Gastroesophageal sphincter (tissue), 4 donors: Measurements from ENCODE around the gene ANK3. TPM values are rescaled to one million over a fixed set of nuclear protein-coding genes. Genes with fewer than 3 reads are reported as not detected.
A peak's percentile ranks its signal among the peaks of the same experiment; 100 is the strongest.

Experiments used
- ATAC-seq: fragments of 150-250 bp; one replicate; pipeline ENCODE4 v1.9.1; 2016; ENCODE audit warnings: mild to moderate bottlenecking, moderate library complexity
- H3K27ac ChIP-seq, 4 donors: fragments of 200-600 bp; sonication (generic) in 3 of 4; 1 replicate in 3 of 4; 2 replicates in 1 of 4; pipeline ENCODE4 v1.5.1; 2016 to 2019
- H3K27me3 ChIP-seq: fragments of 200-600 bp; sonication (generic); one replicate; pipeline ENCODE4 v1.5.1; 2019
- H3K36me3 ChIP-seq, 2 donors: fragments of 200-600 bp; sonication (generic); one replicate each; pipeline ENCODE4 v1.5.1; 2019; ENCODE audit warnings: control low read depth in 1 of 2
- H3K4me1 ChIP-seq, 3 donors: fragments of 200-600 bp; sonication (generic); 1 replicate in 2 of 3; 2 replicates in 1 of 3; pipeline ENCODE4 v1.5.1; 2016 to 2019; ENCODE audit warnings: control low read depth in 2 of 3
- H3K4me3 ChIP-seq, 2 donors: fragments of 200-600 bp; sonication (generic); one replicate each; pipeline ENCODE4 v1.5.1; 2019; ENCODE audit warnings: mild to moderate bottlenecking in 1 of 2, moderate library complexity in 1 of 2
- H3K9me3 ChIP-seq, 3 donors: fragments of 200-600 bp; sonication (generic); one replicate each; pipeline ENCODE4 v1.5.1; 2017 to 2019; ENCODE audit warnings: control low read depth in 2 of 3
- EP300 ChIP-seq: sonication (generic); formaldehyde crosslinking; IDR thresholded peaks from one replicate; pipeline ENCODE4 v1.6.1; 2017; ENCODE audit warnings: antibody characterized with exemption, mild to moderate bottlenecking
- POLR2A ChIP-seq, 2 donors: fragments of 450-650 bp; IDR thresholded peaks; one replicate each; pipeline ENCODE4 v1.6.1; 2017; ENCODE audit warnings: antibody characterized with exemption in 2 of 2, mild to moderate bottlenecking in 2 of 2, moderate library complexity in 1 of 2
- POLR2AphosphoS5 ChIP-seq: sonication (generic); formaldehyde crosslinking; IDR thresholded peaks from one replicate; pipeline ENCODE4 v1.6.1; 2017; ENCODE audit warnings: antibody characterized with exemption
- WGBS, 2 donors: methylation state at CpG; one replicate each; pipeline ENCODE4 v1.1.5; 2018; ENCODE audit warnings: low coverage in 1 of 2; 5-methylcytosine and 5-hydroxymethylcytosine counted together
- total RNA-seq, 4 donors: library from RNA; depleted of rRNA; stranded (reverse); fragments of >200 nt; gene quantifications; one replicate each; pipeline ENCODE4 v1.1.0, GENCODE V29; 2016
- TF ChIP-seq, protein P1 (sequence below), 4 experiments: fragments of 200-600 bp in 2 of 4; fragments of 450-650 bp in 2 of 4; sonication (generic) in 1 of 4; IDR thresholded peaks; one replicate each; pipeline ENCODE4 v1.5.1; 2017 to 2019; ENCODE audit warnings: antibody characterized with exemption in 4 of 4, mild to moderate bottlenecking in 2 of 4, moderate library complexity in 2 of 4

ANK3 gene
- total RNA-seq, 4 donors from 2014 or later = 21.1 to 61.5 (median 38.9) TPM

DNA sequence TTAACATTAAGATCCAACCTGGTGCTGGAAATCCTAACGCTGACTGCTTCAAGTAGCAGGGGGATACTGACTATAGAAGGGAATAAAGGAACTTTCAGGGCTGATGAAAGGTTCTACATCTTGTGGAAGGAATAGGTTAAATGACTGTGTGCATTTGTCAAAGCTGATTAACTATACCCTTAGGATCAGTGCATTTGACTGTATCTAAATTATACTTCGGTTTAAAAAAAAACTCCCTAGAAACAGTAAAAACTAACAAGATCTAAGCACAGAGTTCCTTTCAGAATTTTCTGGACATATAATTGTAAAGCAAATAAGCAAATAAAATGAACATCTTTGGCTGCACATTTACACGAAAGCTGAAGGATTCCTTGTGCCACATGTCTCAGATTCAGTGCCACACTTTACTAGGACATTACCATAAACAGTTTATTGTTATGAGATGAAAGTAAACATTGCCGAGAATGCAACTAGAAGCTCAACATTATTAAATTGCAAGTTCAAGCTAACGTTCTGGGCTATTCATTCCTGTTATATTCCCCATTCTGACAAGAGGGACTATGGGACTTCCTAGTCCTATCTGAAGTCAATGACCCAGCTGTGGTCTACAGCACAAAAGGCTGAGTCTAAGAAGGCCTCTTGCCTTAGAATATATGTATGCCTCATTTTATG is 20.7 kb downstream of the ANK3 start:
- H3K4me3 ChIP-seq = no peak overlapping the region
- peaks cover 0 to 44% (median 2%) of the 10 kb centered on the region in 3 donors for H3K4me1 ChIP-seq
- ATAC-seq = no peak
- TF ChIP-seq, protein P1, sequence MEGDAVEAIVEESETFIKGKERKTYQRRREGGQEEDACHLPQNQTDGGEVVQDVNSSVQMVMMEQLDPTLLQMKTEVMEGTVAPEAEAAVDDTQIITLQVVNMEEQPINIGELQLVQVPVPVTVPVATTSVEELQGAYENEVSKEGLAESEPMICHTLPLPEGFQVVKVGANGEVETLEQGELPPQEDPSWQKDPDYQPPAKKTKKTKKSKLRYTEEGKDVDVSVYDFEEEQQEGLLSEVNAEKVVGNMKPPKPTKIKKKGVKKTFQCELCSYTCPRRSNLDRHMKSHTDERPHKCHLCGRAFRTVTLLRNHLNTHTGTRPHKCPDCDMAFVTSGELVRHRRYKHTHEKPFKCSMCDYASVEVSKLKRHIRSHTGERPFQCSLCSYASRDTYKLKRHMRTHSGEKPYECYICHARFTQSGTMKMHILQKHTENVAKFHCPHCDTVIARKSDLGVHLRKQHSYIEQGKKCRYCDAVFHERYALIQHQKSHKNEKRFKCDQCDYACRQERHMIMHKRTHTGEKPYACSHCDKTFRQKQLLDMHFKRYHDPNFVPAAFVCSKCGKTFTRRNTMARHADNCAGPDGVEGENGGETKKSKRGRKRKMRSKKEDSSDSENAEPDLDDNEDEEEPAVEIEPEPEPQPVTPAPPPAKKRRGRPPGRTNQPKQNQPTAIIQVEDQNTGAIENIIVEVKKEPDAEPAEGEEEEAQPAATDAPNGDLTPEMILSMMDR (IDR thresholded peaks at IDR 0.05) = no peak
- TF ChIP-seq EP300 (no peak), POLR2AphosphoS5 (no peak), POLR2A (IDR thresholded peaks at IDR 0.05) (no peak)
- H3K36me3 ChIP-seq = no peaks in the 10 kb centered on the region
- H3K27ac ChIP-seq = no peak overlapping the region
- no peaks in the 10 kb centered on the region for H3K9me3 ChIP-seq
- WGBS, 2 donors = 36 to 72% methylated on average over 5 of the region's 5 CpGs
- no peaks in the 10 kb centered on the region for H3K27me3 ChIP-seq

DNA sequence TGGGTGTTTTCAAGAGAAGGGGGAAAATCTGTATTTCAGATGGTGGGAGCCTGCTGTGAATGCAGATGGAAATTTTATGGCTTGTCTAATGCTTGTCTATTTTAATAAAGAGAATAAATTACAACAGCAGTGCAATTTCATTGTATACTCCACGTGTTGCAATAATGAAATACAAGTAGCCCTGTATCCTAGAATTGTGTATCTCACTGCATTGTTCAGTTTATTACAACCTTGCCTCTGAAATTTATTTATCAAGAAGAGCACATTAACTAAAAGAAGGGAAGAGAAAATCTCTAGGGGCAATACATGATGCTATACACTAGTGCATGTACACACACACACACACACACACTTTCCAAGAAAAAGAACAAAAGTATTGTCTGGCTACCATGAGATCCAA is 21.8 kb downstream of the ANK3 start:
- peaks cover 0 to 44% (median 2%) of the 10 kb centered on the region in 3 donors for H3K4me1 ChIP-seq
- no peak overlapping the region for H3K4me3 ChIP-seq
- no peaks in the 10 kb centered on the region for H3K36me3 ChIP-seq
- no peak for ATAC-seq
- WGBS, 2 donors = 9 to 50% methylated on average over 1 of the region's 1 CpG
- peak overlapping the region in 2 of 4 donors; percentile 49 to 60 for H3K27ac ChIP-seq
- H3K9me3 ChIP-seq = no peaks in the 10 kb centered on the region
- H3K27me3 ChIP-seq = no peaks in the 10 kb centered on the region
- TF ChIP-seq, protein P1 (IDR thresholded peaks at IDR 0.05) = no peak
- no peak for TF ChIP-seq EP300
- no peak for TF ChIP-seq POLR2AphosphoS5
- TF ChIP-seq POLR2A (IDR thresholded peaks at IDR 0.05) = no peak

DNA sequence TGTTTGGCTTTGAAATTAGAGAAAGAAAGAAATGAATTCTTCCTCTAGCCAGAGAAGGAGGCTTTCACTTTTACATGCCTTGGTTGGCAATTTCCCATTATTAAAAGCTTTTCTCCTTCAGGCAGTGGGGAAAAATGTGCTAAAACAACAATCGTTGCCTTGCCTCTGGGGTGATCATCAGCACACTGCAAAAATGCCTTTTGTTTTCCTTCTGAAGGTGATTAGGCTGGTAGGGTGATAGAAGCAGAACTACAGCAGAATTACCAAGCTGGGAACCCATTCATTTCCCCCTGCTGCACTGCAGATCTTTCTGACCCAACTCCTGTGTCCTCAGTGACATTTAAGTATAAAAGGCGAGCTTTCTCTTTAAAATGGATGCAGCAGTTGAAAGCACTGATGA is 22.2 kb downstream of the ANK3 start:
- WGBS, 2 donors = 58 to 80% methylated on average over 1 to 2 of the region's 2 CpGs
- TF ChIP-seq, protein P1 (IDR thresholded peaks at IDR 0.05) = no peak
- TF ChIP-seq POLR2AphosphoS5 = no peak
- no peak for TF ChIP-seq POLR2A (IDR thresholded peaks at IDR 0.05)
- Histone ChIP-seq H3K9me3 (no peaks in the 10 kb centered on the region), H3K27ac (peak overlapping the region in 3 of 4 donors; percentile 36 to 60 (median 49)), H3K4me1 (peaks cover 0 to 44% (median 2%) of the 10 kb centered on the region in 3 donors), H3K4me3 (no peak overlapping the region), H3K27me3 (no peaks in the 10 kb centered on the region), H3K36me3 (no peaks in the 10 kb centered on the region)
- ATAC-seq = no peak

DNA sequence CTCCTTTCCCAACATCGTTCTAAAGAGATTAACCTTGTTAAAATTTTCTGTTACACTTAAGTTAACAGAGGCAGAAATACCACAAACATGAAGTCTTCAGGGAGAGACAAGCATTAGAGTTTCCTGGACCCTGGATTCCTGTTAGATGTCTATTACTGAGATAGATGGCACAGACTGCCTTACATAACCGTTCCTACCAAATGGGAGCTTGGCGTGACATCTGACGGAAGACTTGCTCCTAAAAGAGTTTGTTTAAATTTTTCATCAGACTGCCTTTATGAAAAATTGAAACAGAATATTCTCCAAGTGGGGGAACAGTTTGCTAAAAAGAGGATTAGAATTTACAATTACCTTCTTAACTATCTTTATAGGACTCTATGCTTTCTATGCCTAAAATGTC is 22.7 kb downstream of the ANK3 start:
- Histone ChIP-seq H3K27me3 (no peaks in the 10 kb centered on the region), H3K4me1 (peaks cover 0 to 44% (median 2%) of the 10 kb centered on the region in 3 donors), H3K36me3 (no peaks in the 10 kb centered on the region), H3K9me3 (no peaks in the 10 kb centered on the region), H3K4me3 (peak overlapping the region in 1 of 2 donors; percentile 17), H3K27ac (peak overlapping the region; percentile 36 to 60 (median 52))
- TF ChIP-seq POLR2AphosphoS5 (no peak), POLR2A (IDR thresholded peaks at IDR 0.05) (no peak), EP300 (no peak)
- TF ChIP-seq, protein P1 (IDR thresholded peaks at IDR 0.05) = no peak
- 16 to 35% methylated on average over 4 of the region's 4 CpGs for WGBS, 2 donors
- no peak for ATAC-seq

DNA sequence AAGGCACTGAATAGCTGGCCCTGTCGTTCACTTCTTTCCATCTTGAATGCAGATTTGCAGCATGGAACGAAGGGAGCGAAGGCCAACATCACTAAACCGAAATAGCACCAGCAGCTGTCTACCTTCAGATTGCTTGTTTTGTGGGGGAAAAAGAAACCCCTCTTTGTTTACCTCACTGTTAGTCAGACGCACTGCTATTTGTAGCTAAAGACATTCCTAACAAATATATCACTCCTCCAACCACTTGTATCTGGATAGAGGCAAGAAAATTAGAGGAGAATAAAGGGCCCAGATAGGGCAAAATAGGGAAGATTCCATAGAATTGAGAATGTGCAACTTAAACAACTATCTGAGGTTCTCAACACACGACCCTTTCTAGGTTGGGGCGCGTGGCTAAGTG is 26.5 kb downstream of the ANK3 start:
- Histone ChIP-seq H3K4me1 (peaks cover 0 to 21% (median 2%) of the 10 kb centered on the region in 3 donors), H3K36me3 (no peaks in the 10 kb centered on the region), H3K9me3 (no peaks in the 10 kb centered on the region), H3K27ac (no peak overlapping the region), H3K4me3 (no peak overlapping the region), H3K27me3 (no peaks in the 10 kb centered on the region)
- 70 to 91% methylated on average over 4 to 8 of the region's 8 CpGs for WGBS, 2 donors
- TF ChIP-seq EP300 = no peak
- no peak for TF ChIP-seq POLR2AphosphoS5
- TF ChIP-seq, protein P1 (IDR thresholded peaks at IDR 0.05) = no peak
- TF ChIP-seq POLR2A (IDR thresholded peaks at IDR 0.05) = no peak
- no peak for ATAC-seq
